GM19372 (cell line): ENCODE measurements around the gene PRDX2.
"Not testable (repeated sequence)": the region's sequence is repeated elsewhere in the genome, so short reads cannot be mapped to it uniquely, and the experiment has no call there.

Experiments
- ATAC-seq: cut with Tn5 transposase; IDR thresholded peaks from one replicate; pipeline ENCODE4 v1.9.1; 2021; ENCODE audit warnings: mild to moderate bottlenecking, low read depth, moderate library complexity; ENCODE audit not compliant: unreplicated experiment

PRDX2 gene

GRCh38 chr19:12828494-12828893 is 26.9 kb upstream of the PRDX2 start:
- no peak for ATAC-seq

DNA sequence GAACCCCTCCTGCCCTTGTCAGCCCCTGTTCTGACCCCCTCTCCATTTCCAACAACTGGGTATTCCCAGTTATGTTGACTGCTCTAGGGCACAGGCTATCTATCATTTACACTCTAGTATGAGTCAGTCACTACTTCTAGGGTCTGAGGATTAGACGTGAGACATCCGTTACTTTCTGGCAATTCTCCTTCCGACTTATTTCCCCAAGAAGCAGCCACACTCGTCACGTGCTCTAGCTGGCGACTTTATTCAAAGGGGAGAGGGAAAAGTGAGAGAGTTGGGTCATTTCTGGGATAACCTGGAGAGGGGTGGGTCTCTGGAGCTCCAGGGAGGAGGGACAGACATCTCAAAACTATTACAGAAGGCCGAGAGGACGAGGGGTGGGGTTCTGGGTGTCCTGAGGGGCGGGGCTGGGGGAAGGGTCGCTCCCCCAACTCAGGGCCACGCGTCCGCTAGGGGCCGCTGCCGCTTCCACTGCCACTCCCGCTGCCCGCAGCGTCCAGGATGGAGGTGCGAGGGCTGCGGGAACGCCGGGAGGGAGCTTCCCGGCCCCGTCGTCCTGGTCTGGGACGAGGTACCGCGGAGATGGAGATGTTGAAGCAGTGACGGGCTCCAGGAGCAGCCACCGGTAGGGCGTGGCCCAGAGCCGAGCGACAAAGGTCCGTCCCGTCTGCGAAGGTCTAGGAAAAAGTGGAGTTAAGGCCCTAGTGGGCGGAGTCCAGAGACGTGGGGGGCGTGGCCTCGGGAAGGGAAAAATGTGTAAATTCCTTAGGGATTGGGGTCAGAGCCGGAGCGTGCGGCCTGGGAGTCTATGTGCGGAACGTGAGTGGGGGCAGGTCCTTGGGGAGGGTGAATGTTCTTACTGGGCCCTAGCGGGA is 23.9 kb upstream of the PRDX2 start:
- ATAC-seq, result no peak

DNA sequence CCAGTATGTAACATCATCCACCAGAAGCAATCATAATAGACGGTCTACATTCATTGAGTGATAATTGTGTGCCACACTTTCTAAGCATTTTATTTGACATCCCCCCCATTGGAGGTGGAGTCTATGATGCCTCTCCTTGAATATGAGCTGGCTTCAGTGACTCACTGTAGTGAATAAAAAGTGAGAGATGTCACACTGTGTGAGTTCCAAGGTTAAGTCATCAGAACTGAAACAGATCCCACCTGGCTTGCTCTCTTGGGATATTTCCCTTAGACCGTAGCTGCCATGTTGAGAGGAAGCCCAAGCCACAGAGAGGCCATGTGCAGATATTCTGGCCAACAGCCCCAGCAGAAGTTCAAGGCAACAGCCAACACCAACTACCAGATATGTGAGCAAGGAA is 20.2 kb upstream of the PRDX2 start:
- ATAC-seq, result no peak

DNA sequence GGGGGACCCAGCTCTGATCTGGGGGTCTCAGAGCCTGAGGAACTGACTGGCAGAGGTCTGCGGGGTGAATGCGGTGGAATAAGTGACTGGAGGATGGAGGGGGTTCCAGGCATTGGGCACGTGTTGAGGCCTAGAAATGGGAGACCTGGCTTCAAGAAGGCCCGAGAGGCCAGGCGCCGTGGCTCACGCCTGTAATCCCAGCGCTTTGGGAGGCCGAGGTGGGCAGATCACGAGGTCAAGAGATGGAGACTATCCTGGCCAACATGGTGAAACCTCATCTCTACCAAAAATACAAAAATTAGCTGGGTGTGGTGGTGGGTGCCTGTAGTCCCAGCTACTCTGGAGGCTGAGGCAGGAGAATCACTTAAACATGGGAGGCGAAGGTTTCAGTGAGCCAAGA is 16.2 kb upstream of the PRDX2 start:
- not testable (repeated sequence) for ATAC-seq

GRCh38 chr19:12817188-12817587 is 15.6 kb upstream of the PRDX2 start:
- ATAC-seq, result not testable (repeated sequence)

- no peak for ATAC-seq
Measured at GRCh38 chr19:12815088-12815487, 13.5 kb upstream of the PRDX2 start.

DNA sequence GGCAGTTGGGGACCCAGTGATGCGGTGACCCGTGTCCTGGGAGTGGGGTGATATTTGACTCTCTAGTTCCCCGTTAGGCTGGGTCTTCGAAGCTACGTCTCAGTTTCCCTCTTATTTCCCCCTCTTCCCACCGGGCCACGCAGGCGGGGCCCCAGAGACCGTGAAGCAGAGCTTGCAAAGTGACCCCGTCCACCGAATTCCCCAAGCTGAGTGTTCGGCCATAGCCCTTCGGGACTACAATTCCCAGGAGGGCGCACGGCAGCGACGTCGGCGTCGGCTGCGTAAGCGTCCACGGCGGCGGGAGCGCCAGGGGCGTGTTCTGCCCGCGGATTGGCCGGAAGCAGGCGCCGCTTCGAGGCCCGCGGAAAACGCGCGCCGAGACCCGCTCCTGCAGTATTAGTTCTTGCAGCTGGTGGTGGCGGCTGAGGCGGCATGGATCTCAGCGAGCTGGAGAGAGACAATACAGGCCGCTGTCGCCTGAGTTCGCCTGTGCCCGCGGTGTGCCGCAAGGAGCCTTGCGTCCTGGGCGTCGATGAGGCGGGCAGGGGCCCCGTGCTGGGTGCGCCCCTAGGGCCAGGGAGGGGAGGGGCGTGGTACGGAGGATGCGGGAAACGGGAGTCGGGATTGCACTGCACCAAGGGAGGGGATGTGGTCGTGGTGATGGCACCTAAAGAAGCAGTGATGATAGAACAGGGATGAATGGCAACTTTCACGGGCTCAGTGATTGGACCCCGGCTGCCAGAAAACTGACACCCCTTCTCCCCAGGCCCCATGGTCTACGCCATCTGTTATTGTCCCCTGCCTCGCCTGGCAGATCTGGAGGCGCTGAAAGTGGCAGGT is 4.9 kb upstream of the PRDX2 start, which contains the start of gene RNASEH2A:
Gene RNASEH2A (plus strand): TSS at position 343 of the 840 bp plus-strand sequence. CDS start 90 bp downstream, at position 433.
- ATAC-seq, result peak; percentile 84

- ATAC-seq, result no peak
Measured at GRCh38 chr19:12804051-12804450, 2.5 kb upstream of the PRDX2 start.

DNA sequence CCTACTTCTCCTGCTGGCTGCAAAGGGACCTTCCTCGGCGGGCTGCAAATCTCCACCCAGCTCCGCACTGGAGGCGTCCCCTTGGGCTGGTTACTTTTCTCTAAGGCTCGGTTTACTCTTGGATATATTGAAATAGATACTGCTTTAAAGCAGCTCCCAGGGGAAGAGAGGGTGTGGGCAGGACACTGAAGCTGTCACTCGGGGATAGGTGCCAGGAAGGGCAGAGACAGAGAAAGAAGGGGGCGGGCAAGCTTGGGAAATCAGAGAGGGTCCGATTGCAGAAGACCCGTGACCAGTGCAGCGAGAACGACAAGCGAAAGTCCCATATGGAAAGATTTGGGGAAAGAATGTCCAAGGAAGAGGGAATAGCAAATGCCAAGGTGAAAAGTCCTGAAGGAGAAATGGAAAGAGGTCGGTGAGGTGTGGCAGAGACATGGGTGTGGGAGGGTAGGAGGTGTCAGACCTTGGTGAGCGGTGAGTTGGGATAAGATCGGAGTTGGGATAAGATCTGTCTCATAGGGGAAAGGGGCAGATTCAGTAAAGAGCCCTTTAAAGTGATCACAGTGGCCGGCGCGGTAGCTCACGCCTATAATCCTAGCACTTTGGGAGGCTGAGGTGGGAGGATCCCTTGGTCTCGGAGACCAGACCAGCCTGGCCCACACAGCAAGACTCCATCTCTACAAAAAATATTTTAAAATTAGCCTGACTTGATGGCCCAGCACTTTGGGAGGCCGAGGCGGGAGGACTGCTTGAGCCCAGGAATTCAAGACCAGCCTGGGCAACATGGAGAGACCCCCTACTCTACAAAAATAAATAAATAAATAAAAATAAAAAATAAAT is 887 bp upstream of the PRDX2 start:
- ATAC-seq, result no peak

- ATAC-seq, result no peak
Measured at GRCh38 chr19:12800923-12801465, 606 bp downstream of the PRDX2 start.

- ATAC-seq, result no peak
Measured at GRCh38 chr19:12800466-12800770, 1.2 kb downstream of the PRDX2 start.

- no peak for ATAC-seq
Measured at GRCh38 chr19:12799742-12800465, 1.7 kb downstream of the PRDX2 start.

DNA sequence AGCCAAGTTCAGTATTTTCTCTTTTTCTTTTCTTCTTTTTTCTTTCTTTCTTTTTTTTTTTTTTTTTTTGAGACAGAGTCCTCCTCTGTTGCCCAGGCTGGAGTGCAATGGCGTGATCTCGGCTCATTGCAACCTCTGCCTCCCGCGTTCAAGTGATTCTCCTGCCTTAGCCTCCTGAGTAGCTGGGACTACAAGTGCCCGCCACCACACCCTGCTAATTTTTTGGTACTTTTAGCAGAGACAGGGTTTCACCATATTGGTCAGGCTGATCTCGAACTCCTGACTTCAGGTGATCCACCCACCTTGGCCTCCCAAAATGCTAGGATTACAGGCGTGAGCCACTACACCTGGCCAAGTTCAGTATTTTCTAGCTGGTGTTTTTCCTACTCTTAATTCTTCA is 4.0 kb downstream of the PRDX2 start:
- not testable (repeated sequence) for ATAC-seq

GRCh38 chr19:12797141-12797587 is 4.4 kb downstream of the PRDX2 start:
- no peak for ATAC-seq

DNA sequence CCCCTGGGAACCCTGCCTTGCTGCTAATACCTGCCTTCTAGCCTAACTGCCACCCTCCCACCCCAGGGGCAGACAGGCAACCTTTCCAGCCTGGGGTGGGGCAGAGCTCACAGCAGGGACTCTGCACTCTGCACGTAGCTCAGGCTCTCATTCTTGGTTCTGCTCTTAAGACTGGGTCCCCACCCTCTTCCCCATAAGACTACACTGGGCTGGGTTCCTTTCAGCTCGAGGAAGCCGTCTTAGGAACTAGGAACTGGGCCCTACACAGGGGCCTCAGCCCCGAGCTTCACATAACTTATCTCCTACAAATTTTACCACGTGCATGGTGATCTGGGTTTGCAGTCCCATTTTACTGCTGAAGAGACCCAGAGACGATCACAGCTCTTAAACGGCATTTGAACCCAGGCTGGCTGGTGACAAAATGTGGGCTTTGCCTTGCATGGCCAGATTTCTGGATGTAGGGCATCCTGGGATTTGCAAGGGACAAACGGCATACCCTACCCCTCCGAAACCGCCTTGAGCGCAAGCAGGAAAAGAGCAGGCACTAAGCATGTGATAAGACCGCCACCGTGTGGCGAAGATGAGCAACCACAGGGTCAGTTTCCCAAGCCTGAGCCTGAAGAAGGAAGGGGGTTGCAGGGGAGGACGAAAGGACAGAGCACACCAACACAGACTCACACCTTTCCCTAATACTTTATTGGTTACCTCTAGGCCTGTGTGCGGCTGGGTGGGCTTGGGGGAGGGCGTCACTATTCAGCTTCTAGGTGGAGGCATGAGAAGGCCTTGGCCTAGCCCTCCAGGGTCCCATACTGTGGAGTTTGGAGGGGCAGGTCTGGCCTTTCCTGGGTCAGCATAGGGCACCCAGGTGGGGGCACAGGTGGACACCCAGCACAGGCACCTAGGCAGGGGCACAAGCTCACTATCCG is 5.2 kb downstream of the PRDX2 start:
- ATAC-seq, result no peak

- ATAC-seq, result no peak
Measured at GRCh38 chr19:12794971-12795381, 6.6 kb downstream of the PRDX2 start.

DNA sequence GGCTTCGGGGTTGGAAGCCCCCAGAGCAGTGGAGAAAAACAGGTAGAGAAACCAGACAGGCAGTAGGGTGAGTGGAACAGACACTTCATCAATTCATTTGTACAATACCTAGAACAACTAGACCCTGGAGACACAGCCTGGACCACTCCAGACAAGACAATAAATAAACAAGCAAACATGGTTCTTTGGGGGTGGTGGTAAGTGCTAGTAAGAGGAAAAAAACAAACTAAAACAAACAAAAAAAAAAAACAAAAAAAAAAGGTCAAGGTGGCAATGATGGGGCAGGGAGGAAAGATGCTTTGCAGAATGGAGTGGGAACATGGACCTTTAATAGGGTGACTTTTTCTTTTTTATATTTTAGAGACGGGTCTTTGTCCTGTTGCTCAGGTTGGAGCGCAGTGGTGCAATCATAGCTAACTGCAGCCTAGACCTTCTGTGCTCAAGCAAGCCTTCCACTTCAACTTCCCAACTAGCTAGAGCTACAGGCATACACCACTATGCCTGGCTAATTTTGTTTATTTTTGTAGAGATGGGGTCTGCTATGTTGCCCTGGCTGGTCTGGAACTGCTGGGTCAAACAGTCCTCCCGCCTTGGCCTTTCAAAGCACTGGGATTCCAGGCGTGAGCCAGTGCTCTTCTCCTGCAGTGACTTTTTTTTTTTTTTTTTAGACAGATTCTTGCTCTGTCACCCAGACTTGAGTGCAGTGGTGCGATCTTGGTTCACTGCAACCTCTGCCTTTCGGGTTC is 7.2 kb downstream of the PRDX2 start:
- ATAC-seq, result no peak
